Vagina (tissue), 2 donors: ENCODE results near the gene TJP3. TPM values are rescaled to one million over a fixed set of nuclear protein-coding genes. Genes with fewer than 3 reads are reported as not detected.

Experiments
- DNase-seq, 2 donors: peaks; one replicate each; pipeline ENCODE4 v3.0.0-alpha.2; 2017; ENCODE audit errors: extremely low spot score in 2 of 2
- H3K27ac ChIP-seq: fragments of 200-600 bp; sonication (generic); one replicate; pipeline ENCODE4 v1.5.1; 2019
- H3K27me3 ChIP-seq: fragments of 200-600 bp; sonication (generic); one replicate; pipeline ENCODE4 v1.5.1; 2019
- H3K36me3 ChIP-seq, 2 donors: fragments of 200-600 bp; sonication (generic); one replicate each; pipeline ENCODE4 v1.5.1; 2017 to 2019
- H3K4me1 ChIP-seq: fragments of 200-600 bp; sonication (generic); one replicate; pipeline ENCODE4 v1.5.1; 2019
- H3K4me3 ChIP-seq, 2 donors: fragments of 200-600 bp; sonication (generic); 1 replicate in 1 of 2; 2 replicates in 1 of 2; pipeline ENCODE4 v1.5.1; 2016 to 2019
- H3K9me3 ChIP-seq: fragments of 200-600 bp; sonication (generic); one replicate; pipeline ENCODE4 v1.5.1; 2019
- CTCF ChIP-seq, 3 experiments: fragments of 450-650 bp in 2 of 3; fragments of 200-600 bp in 1 of 3; sonication (generic) in 1 of 3; IDR thresholded peaks; one replicate each; pipeline ENCODE4 v1.5.1; 2017 to 2019; ENCODE audit warnings: antibody characterized with exemption in 3 of 3, mild to moderate bottlenecking in 2 of 3, moderate library complexity in 2 of 3
- POLR2A ChIP-seq, 2 donors: fragments of 450-650 bp; IDR thresholded peaks; one replicate each; pipeline ENCODE4 v1.6.1; 2017; ENCODE audit warnings: antibody characterized with exemption in 2 of 2, mild to moderate bottlenecking in 2 of 2, moderate library complexity in 2 of 2
- POLR2AphosphoS5 ChIP-seq, 2 donors: sonication (generic); formaldehyde crosslinking; IDR thresholded peaks; one replicate each; pipeline ENCODE4 v1.9.0; 2017; ENCODE audit warnings: antibody characterized with exemption in 2 of 2, mild to moderate bottlenecking in 2 of 2, low read depth in 1 of 2; ENCODE audit not compliant: insufficient read depth in 1 of 2
- intact Hi-C: fragments of 100-400 bp; cut with DNase I; formaldehyde crosslinking; loops from one replicate; pipeline ENCODE4 v1.15.1; 2023
- total RNA-seq: library from RNA; depleted of rRNA; stranded (reverse); fragments of >200 nt; gene quantifications from one replicate; pipeline ENCODE4 v1.2.3, GENCODE V29; 2016

Gene TJP3
- total RNA-seq, 1 donor from 2014 or later: 17.7 TPM

- Histone ChIP-seq H3K27ac (no peak overlapping the region), H3K27me3 (peaks cover 6% of the 10 kb centered on the region), H3K4me1 (peaks cover 12% of the 10 kb centered on the region), H3K4me3 (no peak overlapping the region), H3K36me3 (no peaks in the 10 kb centered on the region), H3K9me3 (no peaks in the 10 kb centered on the region)
- intact Hi-C loops: no loop called here
- no peak for DNase-seq
- TF ChIP-seq POLR2AphosphoS5 (IDR thresholded peaks at IDR 0.05; ENCODE audit: insufficient read depth in 1 of 2, low read depth in 1 of 2): no peak
- TF ChIP-seq CTCF (IDR thresholded peaks at IDR 0.05): no peak
- no peak for TF ChIP-seq POLR2A (IDR thresholded peaks at IDR 0.05)
Measured at GRCh38 chr19:3723110-3723488, 14.9 kb downstream of the TJP3 start.

GRCh38 chr19:3723883-3724282 is 15.7 kb downstream of the TJP3 start:
- Histone ChIP-seq H3K9me3 (no peaks in the 10 kb centered on the region), H3K27ac (no peak overlapping the region), H3K36me3 (no peaks in the 10 kb centered on the region), H3K4me1 (peaks cover 12% of the 10 kb centered on the region), H3K27me3 (peaks cover 6% of the 10 kb centered on the region), H3K4me3 (no peak overlapping the region)
- TF ChIP-seq CTCF (IDR thresholded peaks at IDR 0.05) (no peak), POLR2AphosphoS5 (IDR thresholded peaks at IDR 0.05; ENCODE audit: insufficient read depth in 1 of 2, low read depth in 1 of 2) (no peak), POLR2A (IDR thresholded peaks at IDR 0.05) (no peak)
- no peak for DNase-seq
- intact Hi-C loops: no loop called here

- Histone ChIP-seq H3K27me3 (peaks cover 6% of the 10 kb centered on the region), H3K4me3 (no peak overlapping the region), H3K4me1 (peaks cover 12% of the 10 kb centered on the region), H3K9me3 (no peaks in the 10 kb centered on the region), H3K36me3 (no peaks in the 10 kb centered on the region), H3K27ac (no peak overlapping the region)
- TF ChIP-seq POLR2AphosphoS5 (IDR thresholded peaks at IDR 0.05; ENCODE audit: insufficient read depth in 1 of 2, low read depth in 1 of 2) (no peak), CTCF (IDR thresholded peaks at IDR 0.05) (no peak), POLR2A (IDR thresholded peaks at IDR 0.05) (no peak)
- intact Hi-C loops: no loop called here
- DNase-seq: no peak
Measured at GRCh38 chr19:3725121-3725520, 16.9 kb downstream of the TJP3 start.

- H3K9me3 ChIP-seq: no peaks in the 10 kb centered on the region
- H3K36me3 ChIP-seq: no peaks in the 10 kb centered on the region
- peaks cover 6% of the 10 kb centered on the region for H3K27me3 ChIP-seq
- no peak for DNase-seq
- peaks cover 12% of the 10 kb centered on the region for H3K4me1 ChIP-seq
- intact Hi-C loops: no loop called here
- no peak overlapping the region for H3K27ac ChIP-seq
- TF ChIP-seq CTCF (IDR thresholded peaks at IDR 0.05): no peak
- TF ChIP-seq POLR2AphosphoS5 (IDR thresholded peaks at IDR 0.05; ENCODE audit: insufficient read depth in 1 of 2, low read depth in 1 of 2): no peak
- no peak for TF ChIP-seq POLR2A (IDR thresholded peaks at IDR 0.05)
- H3K4me3 ChIP-seq: no peak overlapping the region
Measured at GRCh38 chr19:3725640-3726310, 17.6 kb downstream of the TJP3 start.

GRCh38 chr19:3730457-3730958 is 22.3 kb downstream of the TJP3 start:
- H3K36me3 ChIP-seq: no peaks in the 10 kb centered on the region
- TF ChIP-seq POLR2A (IDR thresholded peaks at IDR 0.05): no peak
- TF ChIP-seq POLR2AphosphoS5 (IDR thresholded peaks at IDR 0.05; ENCODE audit: insufficient read depth in 1 of 2, low read depth in 1 of 2): no peak
- no peak for TF ChIP-seq CTCF (IDR thresholded peaks at IDR 0.05)
- no peak overlapping the region for H3K4me3 ChIP-seq
- no peaks in the 10 kb centered on the region for H3K4me1 ChIP-seq
- DNase-seq: no peak
- no peaks in the 10 kb centered on the region for H3K27me3 ChIP-seq
- no peak overlapping the region for H3K27ac ChIP-seq
- intact Hi-C loops: no loop called here
- no peaks in the 10 kb centered on the region for H3K9me3 ChIP-seq
